Measurements from ENCODE around the gene LRFN3. TPM values are rescaled to one million over a fixed set of nuclear protein-coding genes. Genes with fewer than 3 reads are reported as not detected.

LRFN3 gene
- total and polyA plus RNA-seq, 4 donors = 0.89 to 8.4 (median 2.1) TPM

- H3K9me3 ChIP-seq (ENCODE audit: control insufficient read depth in 4 of 4, low read length in 3 of 4) = no peaks in the 10 kb centered on the region
- no peak overlapping the region for H3K9ac ChIP-seq (ENCODE audit: low read depth in 1 of 2, low read length in 2 of 2)
- no peaks in the 10 kb centered on the region for H3K27me3 ChIP-seq (ENCODE audit: control insufficient read depth in 4 of 4, insufficient read depth in 4 of 4, low read length in 3 of 4)
- no peak for DNase-seq (ENCODE audit: low spot score)
- H3K4me1 ChIP-seq (ENCODE audit: control insufficient read depth in 4 of 4, insufficient read depth in 4 of 4, low read length in 3 of 4) = peaks cover 2 to 10% (median 6%) of the 10 kb centered on the region in 4 donors
- 90% methylated on average over 9 of the region's 9 CpGs for WGBS
- no peak overlapping the region for H3K27ac ChIP-seq (ENCODE audit: low read depth in 1 of 2, low read length in 2 of 2)
- H3K36me3 ChIP-seq (ENCODE audit: control insufficient read depth in 4 of 4, insufficient read depth in 3 of 4, low read depth in 1 of 4, low read length in 3 of 4) = peaks cover 0 to 5% (median under 1%) of the 10 kb centered on the region in 4 donors
- TF ChIP-seq RXRA (IDR thresholded peaks at IDR 0.05) = no peak
- TF ChIP-seq REST (IDR thresholded peaks at IDR 0.05) = no peak
- TF ChIP-seq EGR1 (IDR thresholded peaks at IDR 0.05; ENCODE audit: low read depth in 2 of 2) = no peak
- TF ChIP-seq YY1 (IDR thresholded peaks at IDR 0.05) = no peak
- TF ChIP-seq FOXA2 (IDR thresholded peaks at IDR 0.05) = no peak
- no peak for TF ChIP-seq ZBTB33 (IDR thresholded peaks at IDR 0.05)
- TF ChIP-seq FOXA1 (IDR thresholded peaks at IDR 0.05) = no peak
- no peak overlapping the region for H3K4me3 ChIP-seq (ENCODE audit: low read depth in 1 of 3, low read length in 3 of 3)
Measured at GRCh38 chr19:35943321-35944301, 7.4 kb downstream of the LRFN3 start.

- Histone ChIP-seq H3K27ac (ENCODE audit: low read depth in 1 of 2, low read length in 2 of 2) (no peak overlapping the region), H3K4me3 (ENCODE audit: low read depth in 1 of 3, low read length in 3 of 3) (no peak overlapping the region), H3K9me3 (ENCODE audit: control insufficient read depth in 4 of 4, low read length in 3 of 4) (no peaks in the 10 kb centered on the region), H3K4me1 (ENCODE audit: control insufficient read depth in 4 of 4, insufficient read depth in 4 of 4, low read length in 3 of 4) (peaks cover 2 to 8% (median 6%) of the 10 kb centered on the region in 4 donors), H3K9ac (ENCODE audit: low read depth in 1 of 2, low read length in 2 of 2) (no peak overlapping the region), H3K27me3 (ENCODE audit: control insufficient read depth in 4 of 4, insufficient read depth in 4 of 4, low read length in 3 of 4) (no peaks in the 10 kb centered on the region), H3K36me3 (ENCODE audit: control insufficient read depth in 4 of 4, insufficient read depth in 3 of 4, low read depth in 1 of 4, low read length in 3 of 4) (peaks cover 0 to 5% (median under 1%) of the 10 kb centered on the region in 4 donors)
- WGBS = 90% methylated on average over 52 of the region's 52 CpGs
- DNase-seq (ENCODE audit: low spot score) = no peak
- TF ChIP-seq FOXA2 (IDR thresholded peaks at IDR 0.05) (no peak), JUND (IDR thresholded peaks at IDR 0.05) (no peak), REST (IDR thresholded peaks at IDR 0.05) (no peak), HNF4G (IDR thresholded peaks at IDR 0.05) (no peak), HNF4A (conservative IDR thresholded peaks at IDR 0.05) (no peak), EGR1 (IDR thresholded peaks at IDR 0.05; ENCODE audit: low read depth in 2 of 2) (no peak), CTCF (IDR thresholded peaks at IDR 0.05; ENCODE audit: low read depth, low read length, missing input control) (no peak), TAF1 (conservative IDR thresholded peaks at IDR 0.05) (no peak)
Measured at GRCh38 chr19:35944556-35944955, 8.4 kb downstream of the LRFN3 start.

Measured in liver (tissue), 9 donors.